ENCODE measurements around the gene ZYG11A.

DNA sequence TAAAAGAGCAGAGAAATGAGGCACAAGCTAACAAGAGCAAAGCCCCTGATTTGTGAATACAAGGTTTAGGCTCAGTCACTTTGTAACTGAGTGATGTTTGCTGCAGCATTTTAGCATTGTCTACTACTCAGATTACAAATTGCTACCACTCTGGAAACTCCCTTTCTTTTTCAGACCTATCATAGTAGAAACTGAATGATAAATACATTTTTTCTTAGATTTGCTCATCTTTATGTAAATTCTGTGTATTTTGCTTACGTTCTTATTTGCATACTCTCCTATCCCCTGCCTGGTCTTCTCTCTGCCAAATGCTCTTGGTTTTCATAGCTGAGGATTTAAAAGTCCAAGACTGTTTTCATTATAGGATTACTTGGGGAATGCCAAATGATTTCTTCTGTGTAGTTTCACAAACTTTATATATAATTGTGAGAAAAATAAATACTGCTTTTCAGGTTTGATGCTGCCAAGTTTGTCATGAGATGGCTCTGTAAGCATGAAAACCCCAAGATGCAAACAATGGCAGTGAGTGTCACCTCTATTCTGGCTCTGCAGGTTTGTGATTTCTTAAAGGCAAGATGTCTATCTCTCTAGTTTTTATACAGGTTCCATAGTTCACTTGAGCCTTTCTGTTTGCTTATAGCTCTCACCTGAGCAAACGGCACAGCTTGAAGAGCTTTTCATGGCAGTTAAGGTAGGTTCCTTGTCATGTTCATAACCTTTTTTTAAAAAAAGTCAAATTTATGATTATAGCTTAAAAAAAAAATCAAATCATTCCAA is 24.7 kb downstream of the ZYG11A start:
- TF ChIP-seq EZH2 (IDR thresholded peaks at IDR 0.05; ENCODE audit: insufficient read depth, poor library complexity, severe bottlenecking) (no peak), EZH2phosphoT487 (IDR thresholded peaks at IDR 0.05; ENCODE audit: insufficient read depth, low read depth) (no peak)

Measured in GM23248 (cell line).